ENCODE data around the gene AMBP. TPM values are rescaled to one million over a fixed set of nuclear protein-coding genes. Genes with fewer than 3 reads are reported as not detected.
A peak's percentile ranks its signal among the peaks of the same experiment; 100 is the strongest.

AMBP gene
- total RNA-seq, 1 experiment from 2014 or later, result 0.20 TPM

- H3K79me2 ChIP-seq (ENCODE audit: insufficient read depth, low read length), result no peaks in the 10 kb centered on the region
- no peak overlapping the region for H2BK15ac ChIP-seq (ENCODE audit: low read depth, low read length)
- H2BK5ac ChIP-seq (ENCODE audit: insufficient read length, low read length), result no peak overlapping the region
- H3K27me3 ChIP-seq (ENCODE audit: insufficient read depth, low read length), result no peaks in the 10 kb centered on the region
- H3K9ac ChIP-seq (ENCODE audit: extremely low read depth, insufficient read length, low read length), result no peak overlapping the region
- no peak overlapping the region for H2AFZ ChIP-seq (ENCODE audit: low read length)
- no peaks in the 10 kb centered on the region for H3K79me1 ChIP-seq (ENCODE audit: insufficient read depth, low read depth, low read length, poor library complexity, severe bottlenecking)
- Mint-ChIP-seq H3K4me1 (peaks cover 2 to 11% of the 10 kb centered on the region in 2 experiments), H3K27me3 (ENCODE audit: low read depth) (no peaks in the 10 kb centered on the region), H3K9me3 (no peaks in the 10 kb centered on the region; a peak in 1 of 5 replicates), H3K4me3 (no peak overlapping the region), H3K27ac (no peak overlapping the region), H3K36me3 (ENCODE audit: insufficient read depth in 1 of 3, low read depth in 3 of 3) (peaks cover 10 to 40% (median 28%) of the 10 kb centered on the region in 3 experiments; a peak in 6 of 7 replicates)
- H4K91ac ChIP-seq (ENCODE audit: insufficient read length, low read depth, low read length), result no peak overlapping the region
- no peak overlapping the region for H3T11ph ChIP-seq (ENCODE audit: low read length)
- H3K14ac ChIP-seq (ENCODE audit: insufficient read depth, low read length), result no peak overlapping the region
- no peaks in the 10 kb centered on the region for H3K4me1 ChIP-seq (ENCODE audit: insufficient read depth, low read length)
- no peak overlapping the region for H2AK5ac ChIP-seq (ENCODE audit: insufficient read length, low read length)
- no peaks in the 10 kb centered on the region for H4K20me1 ChIP-seq (ENCODE audit: control insufficient read depth, insufficient read depth, insufficient read length)
- no peak overlapping the region for H4K5ac ChIP-seq (ENCODE audit: insufficient read length, low read depth, low read length)
- DNase-seq, result peak; percentile 25
- no peak overlapping the region for H3K56ac ChIP-seq (ENCODE audit: insufficient read length, low read depth, low read length)
- H3K23ac ChIP-seq (ENCODE audit: insufficient read length, low read depth, low read length), result no peak overlapping the region
- H3K23me2 ChIP-seq (ENCODE audit: insufficient read length, low read depth, low read length, poor library complexity, severe bottlenecking), result no peaks in the 10 kb centered on the region
- H3K4ac ChIP-seq (ENCODE audit: low read depth, low read length), result no peak overlapping the region
- no peak overlapping the region for H2BK120ac ChIP-seq (ENCODE audit: low read depth, low read length, poor library complexity, severe bottlenecking)
- no peak overlapping the region for H2BK12ac ChIP-seq (ENCODE audit: insufficient read length, low read depth, low read length)
- H3K18ac ChIP-seq (ENCODE audit: insufficient read length, low read depth, low read length), result no peak overlapping the region
- H3K4me2 ChIP-seq (ENCODE audit: insufficient read depth, insufficient read length, low read length), result no peak overlapping the region
- H3K9me3 ChIP-seq (ENCODE audit: control insufficient read depth, low read depth, low read length), result no peaks in the 10 kb centered on the region
- TF ChIP-seq, protein P1, sequence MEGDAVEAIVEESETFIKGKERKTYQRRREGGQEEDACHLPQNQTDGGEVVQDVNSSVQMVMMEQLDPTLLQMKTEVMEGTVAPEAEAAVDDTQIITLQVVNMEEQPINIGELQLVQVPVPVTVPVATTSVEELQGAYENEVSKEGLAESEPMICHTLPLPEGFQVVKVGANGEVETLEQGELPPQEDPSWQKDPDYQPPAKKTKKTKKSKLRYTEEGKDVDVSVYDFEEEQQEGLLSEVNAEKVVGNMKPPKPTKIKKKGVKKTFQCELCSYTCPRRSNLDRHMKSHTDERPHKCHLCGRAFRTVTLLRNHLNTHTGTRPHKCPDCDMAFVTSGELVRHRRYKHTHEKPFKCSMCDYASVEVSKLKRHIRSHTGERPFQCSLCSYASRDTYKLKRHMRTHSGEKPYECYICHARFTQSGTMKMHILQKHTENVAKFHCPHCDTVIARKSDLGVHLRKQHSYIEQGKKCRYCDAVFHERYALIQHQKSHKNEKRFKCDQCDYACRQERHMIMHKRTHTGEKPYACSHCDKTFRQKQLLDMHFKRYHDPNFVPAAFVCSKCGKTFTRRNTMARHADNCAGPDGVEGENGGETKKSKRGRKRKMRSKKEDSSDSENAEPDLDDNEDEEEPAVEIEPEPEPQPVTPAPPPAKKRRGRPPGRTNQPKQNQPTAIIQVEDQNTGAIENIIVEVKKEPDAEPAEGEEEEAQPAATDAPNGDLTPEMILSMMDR (conservative IDR thresholded peaks at IDR 0.05), result no peak
- H4K8ac ChIP-seq (replicated peaks; ENCODE audit: insufficient read length, low read depth, low read length), result no peak overlapping the region
- H3K27ac ChIP-seq (ENCODE audit: insufficient read length, low read depth, low read length), result no peak overlapping the region
- no peak overlapping the region for H2BK20ac ChIP-seq (ENCODE audit: low read depth, low read length, poor library complexity, severe bottlenecking)
- WGBS (ENCODE audit: extremely low coverage, insufficient read length, low lambda C conversion rate), result no CpG with 5 or more reads among the region's 18 CpGs
Measured at GRCh38 chr9:114055061-114055460, 23.0 kb downstream of the AMBP start.
